OCI-LY3 (cell line): ENCODE data around the gene FHOD3.

ENCODE experiments used
- H2AFZ ChIP-seq: fragments of 200-600, 300-600 bp; shearing (Covaris generic); 2 replicates; pipeline ENCODE4 v1.6.0; 2014; ENCODE audit warnings: antibody characterized with exemption, low read depth, low read length
- H3K27ac ChIP-seq: fragments of 200-600, 300-600 bp; sonication (generic); 2 replicates; pipeline ENCODE4 v1.5.1; 2014; ENCODE audit warnings: mild to moderate bottlenecking, low read length, moderate library complexity, mixed read lengths
- H3K27me3 ChIP-seq: fragments of 200-600, 300-600 bp; sonication (generic); 2 replicates; pipeline ENCODE4 v1.6.1; 2014; ENCODE audit warnings: low read depth, low read length, mixed read lengths
- H3K36me3 ChIP-seq: fragments of 200-600, 300-600 bp; sonication (generic); replicated peaks from 2 replicates; pipeline ENCODE3; 2014; ENCODE audit warnings: low read depth, low read length, mixed read lengths
- H3K4me1 ChIP-seq: fragments of 300-600, 200-600 bp; sonication (generic); 2 replicates; pipeline ENCODE4 v1.6.1; 2014; ENCODE audit warnings: low read length, mixed read lengths
- H3K4me2 ChIP-seq: fragments of 200-600, 300-600 bp; sonication (generic); 2 replicates; pipeline ENCODE4 v1.6.1; 2014; ENCODE audit warnings: low read length, mixed read lengths
- H3K4me3 ChIP-seq: fragments of 300-600, 200-600 bp; sonication (generic); 2 replicates; pipeline ENCODE4 v1.5.1; 2014; ENCODE audit warnings: antibody characterized with exemption, mild to moderate bottlenecking, low read length, moderate library complexity
- H3K79me2 ChIP-seq: fragments of 300-600, 200-600 bp; shearing (Covaris generic); 2 replicates; pipeline ENCODE4 v1.6.1; 2014; ENCODE audit warnings: mild to moderate bottlenecking, low read length, mixed read lengths
- H3K9ac ChIP-seq: fragments of 300-600, 200-600 bp; shearing (Covaris generic); 2 replicates; pipeline ENCODE4 v1.6.0; 2014; ENCODE audit warnings: mild to moderate bottlenecking, low read length, moderate library complexity
- H3K9me3 ChIP-seq: fragments of 200-600, 300-600 bp; shearing (Covaris generic); 2 replicates; pipeline ENCODE4 v1.6.1; 2014; ENCODE audit warnings: low read length, mixed read lengths; ENCODE audit not compliant: insufficient read depth
- H4K20me1 ChIP-seq: fragments of 200-600, 300-600 bp; sonication (generic); 2 replicates; pipeline ENCODE4 v1.6.1; 2016; ENCODE audit warnings: low read length, mixed read lengths; ENCODE audit not compliant: insufficient read depth
- CTCF ChIP-seq: fragments of 200-600, 300-600 bp; sonication (generic); IDR thresholded peaks from 2 replicates; pipeline ENCODE4 v1.5.1; 2014; ENCODE audit warnings: antibody characterized with exemption, low read length, low read depth
- EZH2phosphoT487 ChIP-seq: fragments of 200-600 bp; shearing (Covaris generic); IDR thresholded peaks from 2 replicates; pipeline ENCODE4 v1.6.1; 2018; ENCODE audit warnings: antibody characterized with exemption, mixed run types, low read depth

FHOD3 gene

GRCh38 chr18:36424741-36425142, 127.2 kb downstream of the FHOD3 start:
- H4K20me1 ChIP-seq, result no peaks in the 10 kb centered on the region
- no peak overlapping the region for H3K9ac ChIP-seq
- no peak overlapping the region for H3K4me3 ChIP-seq
- peaks cover 34% of the 10 kb centered on the region for H3K27me3 ChIP-seq
- H3K4me1 ChIP-seq, result no peaks in the 10 kb centered on the region
- H3K79me2 ChIP-seq, result no peaks in the 10 kb centered on the region
- no peaks in the 10 kb centered on the region for H3K36me3 ChIP-seq
- H3K4me2 ChIP-seq, result no peak overlapping the region
- H2AFZ ChIP-seq, result no peak overlapping the region
- no peak overlapping the region for H3K27ac ChIP-seq
- no peaks in the 10 kb centered on the region for H3K9me3 ChIP-seq
- TF ChIP-seq CTCF, result no peak
- no peak for TF ChIP-seq EZH2phosphoT487

DNA sequence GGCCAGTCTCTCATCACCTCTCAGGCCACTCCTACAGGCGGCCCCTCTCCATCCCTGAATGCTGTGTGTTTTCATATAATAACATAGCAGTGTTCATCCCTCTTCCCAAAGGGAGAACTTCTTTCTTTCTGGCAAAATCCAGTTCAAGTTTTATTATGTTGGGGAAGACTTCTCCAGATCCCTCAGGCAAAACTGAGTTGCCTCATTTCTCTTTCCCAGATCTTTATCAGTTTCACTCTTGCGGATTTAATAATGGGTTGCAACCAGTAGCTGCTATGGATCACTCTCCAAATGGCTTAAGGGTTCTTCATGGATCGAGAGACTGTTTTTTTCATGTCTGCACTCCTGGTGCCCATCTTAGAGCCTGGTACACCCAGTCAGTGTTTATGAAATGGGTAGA, 129.9 kb downstream of the FHOD3 start:
- Histone ChIP-seq H2AFZ (no peak overlapping the region), H3K27me3 (peaks cover 29% of the 10 kb centered on the region), H4K20me1 (no peaks in the 10 kb centered on the region), H3K79me2 (no peaks in the 10 kb centered on the region), H3K4me2 (no peak overlapping the region), H3K4me3 (no peak overlapping the region), H3K9me3 (no peaks in the 10 kb centered on the region), H3K27ac (no peak overlapping the region), H3K4me1 (no peaks in the 10 kb centered on the region), H3K9ac (no peak overlapping the region), H3K36me3 (no peaks in the 10 kb centered on the region)
- TF ChIP-seq CTCF, result no peak
- TF ChIP-seq EZH2phosphoT487, result no peak

DNA sequence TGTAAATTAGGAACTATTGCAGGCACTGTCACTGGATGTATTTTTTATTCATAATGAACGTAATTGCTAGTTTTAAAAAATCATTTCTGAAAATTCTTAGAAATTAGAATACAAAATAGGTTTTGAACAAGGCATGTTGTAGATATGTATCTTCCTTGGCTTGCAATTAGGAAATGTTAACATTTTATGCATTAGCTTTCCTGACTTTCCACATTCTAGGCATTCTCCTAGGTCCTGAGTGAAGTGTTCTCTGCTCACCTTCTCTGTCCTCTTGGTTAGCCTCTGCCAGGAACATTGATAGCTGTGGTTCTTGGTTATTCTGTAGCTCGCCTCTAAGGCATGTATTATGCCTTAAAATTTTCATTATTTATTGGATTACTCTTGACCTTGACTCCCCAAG, 130.3 kb downstream of the FHOD3 start:
- no peak overlapping the region for H3K4me3 ChIP-seq
- H3K27me3 ChIP-seq, result peaks cover 25% of the 10 kb centered on the region
- no peaks in the 10 kb centered on the region for H4K20me1 ChIP-seq
- H3K27ac ChIP-seq, result no peak overlapping the region
- H3K4me2 ChIP-seq, result no peak overlapping the region
- H3K9ac ChIP-seq, result no peak overlapping the region
- H3K9me3 ChIP-seq, result no peaks in the 10 kb centered on the region
- no peaks in the 10 kb centered on the region for H3K4me1 ChIP-seq
- no peaks in the 10 kb centered on the region for H3K79me2 ChIP-seq
- H2AFZ ChIP-seq, result no peak overlapping the region
- TF ChIP-seq EZH2phosphoT487 (no peak), CTCF (no peak)
- no peaks in the 10 kb centered on the region for H3K36me3 ChIP-seq

- Histone ChIP-seq H3K79me2 (no peaks in the 10 kb centered on the region), H3K4me1 (no peaks in the 10 kb centered on the region), H3K9ac (no peak overlapping the region), H4K20me1 (no peaks in the 10 kb centered on the region), H3K36me3 (no peaks in the 10 kb centered on the region), H3K27me3 (peaks cover 21% of the 10 kb centered on the region), H2AFZ (no peak overlapping the region), H3K9me3 (no peaks in the 10 kb centered on the region), H3K27ac (no peak overlapping the region), H3K4me2 (no peak overlapping the region), H3K4me3 (no peak overlapping the region)
- TF ChIP-seq EZH2phosphoT487, result no peak
- TF ChIP-seq CTCF, result no peak
These were observed 131.0 kb downstream of the FHOD3 start for GRCh38 chr18:36428431-36429029.
